Measurements from ENCODE around the gene ATPAF2.

ATPAF2 gene

GRCh38 chr17:17985555-17985954 is 53.4 kb downstream of the ATPAF2 start:
- no peak for DNase-seq (ENCODE audit: low read depth)

- no peak for DNase-seq (ENCODE audit: low read depth)
Measured at GRCh38 chr17:17985153-17985552, 53.8 kb downstream of the ATPAF2 start.

- DNase-seq (ENCODE audit: low read depth): no peak
Measured at GRCh38 chr17:17983776-17984175, 55.2 kb downstream of the ATPAF2 start.

GRCh38 chr17:17983376-17983775 is 55.6 kb downstream of the ATPAF2 start:
- no peak for DNase-seq (ENCODE audit: low read depth)

- no peak for DNase-seq (ENCODE audit: low read depth)
Measured at GRCh38 chr17:17982801-17983200, 56.2 kb downstream of the ATPAF2 start.

GRCh38 chr17:17981330-17981729 is 57.6 kb downstream of the ATPAF2 start:
- no peak for DNase-seq (ENCODE audit: low read depth)

GRCh38 chr17:17979778-17980177 is 59.2 kb downstream of the ATPAF2 start:
- DNase-seq (ENCODE audit: low read depth): no peak

GRCh38 chr17:17978481-17979424 is 60.2 kb downstream of the ATPAF2 start:
- no peak for DNase-seq (ENCODE audit: low read depth)

GRCh38 chr17:17976931-17977570 is 61.9 kb downstream of the ATPAF2 start:
- DNase-seq (ENCODE audit: low read depth): no peak

GRCh38 chr17:17975436-17975835 is 63.5 kb downstream of the ATPAF2 start:
- DNase-seq (ENCODE audit: low read depth): no peak

GRCh38 chr17:17972952-17973254 is 66.1 kb downstream of the ATPAF2 start:
- DNase-seq (ENCODE audit: low read depth): no peak

GRCh38 chr17:17972126-17972951 is 66.6 kb downstream of the ATPAF2 start, which contains the start of the genes DRC3 and TOM1L2:
Gene DRC3 (plus strand): TSS chr17:17972862. CDS start chr17:17977599, 4,737 bp downstream.
Gene TOM1L2 (minus strand): TSS chr17:17972400. CDS start chr17:17972313, 87 bp downstream.
- peak; percentile 100 for DNase-seq (ENCODE audit: low read depth)

- DNase-seq (ENCODE audit: low read depth): no peak
Measured at GRCh38 chr17:17971431-17972125, 67.4 kb downstream of the ATPAF2 start.

GRCh38 chr17:17970699-17971430 is 68.1 kb downstream of the ATPAF2 start:
- no peak for DNase-seq (ENCODE audit: low read depth)

Data from HS-27A (cell line).